Measurements from ENCODE around the gene COPB2.

GRCh38 chr3:139425745-139426400 is 36.4 kb upstream of the COPB2 start:
- no peak for TF ChIP-seq CTCF (IDR thresholded peaks at IDR 0.05)
- no peak for TF ChIP-seq EZH2 (IDR thresholded peaks at IDR 0.05; ENCODE audit: borderline replicate concordance, insufficient read depth, low read depth, low read length, poor library complexity, severe bottlenecking)

Data from B cell (primary cell).